Upper lobe of right lung (tissue), 1 donor: Measurements from ENCODE around the gene PTGER1. TPM values are rescaled to one million over a fixed set of nuclear protein-coding genes. Genes with fewer than 3 reads are reported as not detected.

Experiments used
- ATAC-seq: fragments of 200-7000 bp; cut with Tn5 transposase; one replicate; pipeline ENCODE4 v1.9.1; 2020; ENCODE audit warnings: mild to moderate bottlenecking, moderate library complexity
- DNase-seq: peaks from one replicate; pipeline ENCODE4 v3.0.0-alpha.2; 2020
- H3K27ac ChIP-seq: fragments of 200-600 bp; one replicate; pipeline ENCODE4 v1.8.0; 2022
- H3K27me3 ChIP-seq: fragments of 200-600 bp; one replicate; pipeline ENCODE4 v1.8.0; 2022; ENCODE audit warnings: mild to moderate bottlenecking
- H3K36me3 ChIP-seq: fragments of 200-600 bp; one replicate; pipeline ENCODE4 v1.8.0; 2022
- H3K4me1 ChIP-seq: fragments of 200-600 bp; one replicate; pipeline ENCODE4 v1.8.0; 2022
- H3K4me3 ChIP-seq: fragments of 200-600 bp; one replicate; pipeline ENCODE4 v1.8.0; 2022; ENCODE audit warnings: mild to moderate bottlenecking
- H3K9me3 ChIP-seq: fragments of 200-600 bp; one replicate; pipeline ENCODE4 v1.8.0; 2022
- intact Hi-C: fragments of 100-400 bp; cut with DNase I; formaldehyde crosslinking; loops from one replicate; pipeline ENCODE4 v1.11.0; 2022
- total RNA-seq: library from RNA; stranded (reverse); fragmentation: NEBNext Ultra II Directional; extraction: Animal tissue kit (Norgen Biotek cat#: 25700); gene quantifications from one replicate; pipeline ENCODE4 v1.2.1, GENCODE V29; 2021
- TF ChIP-seq, protein P1 (sequence below): fragments of 200-600 bp; IDR thresholded peaks from one replicate; pipeline ENCODE4 v1.8.0; 2022; ENCODE audit warnings: antibody characterized with exemption
- donor health status: DM: no; HTN: yes; CAD: no; lungs with severe emphysema.

PTGER1 gene
- total RNA-seq, 1 donor from 2014 or later: 2.5 TPM

DNA sequence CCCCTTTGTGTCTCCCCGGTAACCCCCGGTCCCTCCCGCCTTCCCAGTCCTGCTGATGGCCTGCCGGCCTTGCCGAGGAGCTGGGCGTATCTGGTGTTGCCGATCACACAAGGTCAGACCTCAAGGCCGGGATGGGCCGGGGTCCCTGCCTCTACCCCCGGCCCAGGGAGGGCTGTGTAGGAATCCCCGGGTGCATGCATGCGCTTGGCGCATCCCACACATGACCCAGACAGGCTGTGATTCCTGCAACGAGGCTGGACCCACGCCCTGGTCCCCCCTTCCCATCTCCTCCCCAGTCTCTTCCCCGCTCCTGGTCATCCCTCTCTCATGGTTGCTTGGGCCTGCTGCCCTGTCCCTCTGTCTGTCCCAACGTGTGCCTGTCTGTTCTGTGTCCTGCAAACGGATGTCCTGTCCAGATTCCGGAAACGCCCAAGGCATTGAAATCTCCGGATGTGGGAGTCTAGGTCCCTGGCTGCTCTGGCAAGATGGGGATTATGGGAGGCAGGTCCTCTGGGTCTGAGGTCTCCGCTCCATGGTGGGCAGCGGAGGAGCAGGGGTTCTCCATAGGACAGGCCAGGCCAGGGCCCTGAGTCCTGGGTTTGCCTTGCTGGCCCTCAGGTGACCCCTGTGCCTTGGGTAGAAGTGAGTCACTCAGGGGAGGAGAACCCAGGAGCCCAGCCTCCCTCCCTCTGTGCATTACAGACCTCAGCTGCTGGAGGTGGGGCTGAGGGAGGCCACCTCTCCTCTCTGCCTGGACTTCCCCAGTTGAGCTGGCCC, 40.4 kb downstream of the PTGER1 start:
- H3K4me1 ChIP-seq: peaks cover 46% of the 10 kb centered on the region
- ATAC-seq (peak; percentile 75), DNase-seq (peak; percentile 74)
- TF ChIP-seq, protein P1, sequence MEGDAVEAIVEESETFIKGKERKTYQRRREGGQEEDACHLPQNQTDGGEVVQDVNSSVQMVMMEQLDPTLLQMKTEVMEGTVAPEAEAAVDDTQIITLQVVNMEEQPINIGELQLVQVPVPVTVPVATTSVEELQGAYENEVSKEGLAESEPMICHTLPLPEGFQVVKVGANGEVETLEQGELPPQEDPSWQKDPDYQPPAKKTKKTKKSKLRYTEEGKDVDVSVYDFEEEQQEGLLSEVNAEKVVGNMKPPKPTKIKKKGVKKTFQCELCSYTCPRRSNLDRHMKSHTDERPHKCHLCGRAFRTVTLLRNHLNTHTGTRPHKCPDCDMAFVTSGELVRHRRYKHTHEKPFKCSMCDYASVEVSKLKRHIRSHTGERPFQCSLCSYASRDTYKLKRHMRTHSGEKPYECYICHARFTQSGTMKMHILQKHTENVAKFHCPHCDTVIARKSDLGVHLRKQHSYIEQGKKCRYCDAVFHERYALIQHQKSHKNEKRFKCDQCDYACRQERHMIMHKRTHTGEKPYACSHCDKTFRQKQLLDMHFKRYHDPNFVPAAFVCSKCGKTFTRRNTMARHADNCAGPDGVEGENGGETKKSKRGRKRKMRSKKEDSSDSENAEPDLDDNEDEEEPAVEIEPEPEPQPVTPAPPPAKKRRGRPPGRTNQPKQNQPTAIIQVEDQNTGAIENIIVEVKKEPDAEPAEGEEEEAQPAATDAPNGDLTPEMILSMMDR: no peak
- H3K4me3 ChIP-seq: peak overlapping the region; percentile 89
- no peaks in the 10 kb centered on the region for H3K27me3 ChIP-seq
- no peaks in the 10 kb centered on the region for H3K9me3 ChIP-seq
- peak overlapping the region; percentile 86 for H3K27ac ChIP-seq
- intact Hi-C loops: no loop called here
- H3K36me3 ChIP-seq: no peaks in the 10 kb centered on the region

DNA sequence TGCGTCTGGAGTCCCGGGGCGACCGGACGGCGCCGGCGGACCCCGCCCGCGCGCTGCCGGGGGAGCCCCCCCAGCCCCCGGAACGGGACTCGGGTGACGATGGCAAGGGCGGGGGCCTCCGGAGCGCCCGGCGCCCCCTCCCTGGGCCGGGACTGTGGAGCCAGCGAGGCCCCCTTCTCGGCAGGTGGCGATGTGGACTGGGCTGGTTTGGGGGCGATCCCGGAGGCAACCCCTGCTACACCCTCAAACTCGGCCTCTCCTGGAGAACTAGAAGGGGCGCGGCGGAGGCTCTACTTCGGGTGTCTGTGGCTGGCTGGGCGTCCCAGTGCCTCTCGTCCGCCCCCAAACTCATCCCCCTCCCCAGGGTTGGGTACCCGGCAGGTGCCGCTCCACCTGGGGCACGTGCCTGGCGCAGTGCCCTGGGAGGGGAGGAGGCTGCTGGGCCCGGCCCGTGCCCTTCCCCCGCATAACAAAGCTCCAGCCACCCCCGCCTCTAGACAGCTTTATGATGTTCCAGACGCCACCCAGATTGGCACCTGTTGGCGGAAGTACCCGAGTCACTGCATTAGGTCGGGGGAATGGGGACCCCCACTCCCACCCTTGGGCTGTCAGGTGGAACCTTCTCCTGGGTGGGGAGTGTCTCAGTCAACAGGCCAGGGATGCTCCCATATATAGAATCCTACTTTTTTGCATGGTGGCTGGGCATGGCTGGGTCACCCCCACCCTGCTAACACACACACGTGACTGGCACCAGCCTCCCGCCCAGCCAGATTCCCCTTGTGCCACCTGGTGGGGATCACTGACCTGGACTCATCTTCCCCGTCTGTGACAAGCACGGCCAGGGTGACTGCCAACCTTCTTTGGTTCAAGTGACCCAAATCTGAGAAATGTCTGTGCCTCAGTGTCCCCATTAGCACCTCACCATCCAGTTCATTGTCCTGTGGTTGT, 41.3 kb downstream of the PTGER1 start:
- DNase-seq (peak; percentile 79), ATAC-seq (peak; percentile 57)
- H3K9me3 ChIP-seq: no peaks in the 10 kb centered on the region
- TF ChIP-seq, protein P1: no peak
- no peaks in the 10 kb centered on the region for H3K36me3 ChIP-seq
- H3K27me3 ChIP-seq: no peaks in the 10 kb centered on the region
- H3K4me1 ChIP-seq: peaks cover 37% of the 10 kb centered on the region
- peak overlapping the region; percentile 86 for H3K27ac ChIP-seq
- intact Hi-C loops: no loop called here
- H3K4me3 ChIP-seq: peak overlapping the region; percentile 89

DNA sequence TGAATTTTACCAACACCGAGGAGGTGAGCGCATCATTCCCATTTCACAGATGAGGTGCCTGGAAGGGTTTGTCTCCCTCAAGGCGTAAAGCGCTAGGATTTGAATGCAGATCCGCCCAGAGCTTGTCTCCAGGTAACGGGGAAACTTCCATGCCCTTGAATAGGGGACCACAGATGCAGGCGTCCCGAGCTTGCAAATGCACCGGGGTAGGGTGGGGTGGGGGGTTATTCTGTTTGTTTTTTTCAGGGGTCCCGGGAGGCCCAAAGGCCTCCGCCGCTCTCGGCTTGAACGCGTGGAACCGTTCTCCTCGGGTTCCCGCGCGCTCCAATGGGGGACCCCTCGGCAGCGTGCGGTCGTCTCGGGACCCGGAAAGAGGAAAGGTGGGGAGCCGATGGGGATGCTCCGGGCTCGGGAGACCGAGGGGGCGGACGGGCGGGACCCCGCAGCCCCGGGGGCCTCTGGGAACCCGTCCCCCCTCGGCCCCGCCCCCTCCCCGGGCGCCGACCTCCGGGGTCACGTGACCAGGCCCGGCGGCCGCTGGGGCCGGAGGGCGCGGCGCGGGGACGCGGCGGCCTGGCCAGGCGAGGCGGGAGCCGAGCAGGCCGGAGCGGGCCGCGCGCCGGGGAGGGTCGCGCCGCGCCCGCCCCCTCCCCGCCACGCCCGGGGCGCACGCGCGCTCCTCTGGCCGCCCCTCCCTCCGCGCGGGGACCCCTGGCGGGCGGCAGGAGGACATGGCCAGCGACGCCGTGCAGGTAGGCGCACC, 42.2 kb downstream of the PTGER1 start, which contains the start of gene PKN1:
Gene PKN1, plus strand, starts transcription at position 516 of the 763 bp plus-strand sequence. Its CDS starts 216 bp downstream, at position 732.
- intact Hi-C loops: no loop called here
- ATAC-seq: peak; percentile 71

DNA sequence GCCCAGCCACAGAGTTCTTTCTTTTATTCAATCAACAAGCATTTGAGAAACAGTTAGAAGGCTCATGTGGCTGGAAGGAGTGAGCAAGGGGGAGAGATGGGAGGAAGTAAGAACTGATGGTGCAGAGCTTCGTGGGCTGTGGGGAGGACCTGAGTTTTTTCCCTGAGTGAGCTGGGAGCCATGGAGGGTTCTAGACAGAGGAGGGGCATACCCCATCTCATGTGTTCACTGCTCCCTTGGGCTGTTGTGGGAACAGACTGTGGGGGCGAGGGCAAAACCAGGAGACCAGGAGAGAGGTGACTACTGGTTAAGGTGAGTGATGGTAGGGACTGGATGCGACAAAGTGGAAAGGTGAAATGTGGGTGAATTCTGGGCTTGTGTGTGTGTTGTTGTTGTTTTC, 44.4 kb downstream of the PTGER1 start:
- no peak for DNase-seq
- Histone ChIP-seq H3K27ac (no peak overlapping the region), H3K36me3 (no peaks in the 10 kb centered on the region), H3K9me3 (no peaks in the 10 kb centered on the region), H3K4me3 (no peak overlapping the region), H3K27me3 (no peaks in the 10 kb centered on the region), H3K4me1 (peaks cover 27% of the 10 kb centered on the region)
- TF ChIP-seq, protein P1: no peak
- ATAC-seq: no peak
- intact Hi-C loops: no loop called here

More for the DNA sequence above, 42.2 kb downstream of the PTGER1 start, which contains the start of gene PKN1:
- DNase-seq: peak; percentile 84
- peak within 1 kb of the TSS; percentile 86 for H3K27ac ChIP-seq
- H3K4me1 ChIP-seq: peaks cover 28% of the 10 kb centered on the region
- no peaks in the 10 kb centered on the region for H3K9me3 ChIP-seq
- H3K4me3 ChIP-seq: peak within 1 kb of the TSS; percentile 89
- TF ChIP-seq, protein P1: no peak
- no peaks in the 10 kb centered on the region for H3K36me3 ChIP-seq
- H3K27me3 ChIP-seq: no peaks in the 10 kb centered on the region

DNA sequence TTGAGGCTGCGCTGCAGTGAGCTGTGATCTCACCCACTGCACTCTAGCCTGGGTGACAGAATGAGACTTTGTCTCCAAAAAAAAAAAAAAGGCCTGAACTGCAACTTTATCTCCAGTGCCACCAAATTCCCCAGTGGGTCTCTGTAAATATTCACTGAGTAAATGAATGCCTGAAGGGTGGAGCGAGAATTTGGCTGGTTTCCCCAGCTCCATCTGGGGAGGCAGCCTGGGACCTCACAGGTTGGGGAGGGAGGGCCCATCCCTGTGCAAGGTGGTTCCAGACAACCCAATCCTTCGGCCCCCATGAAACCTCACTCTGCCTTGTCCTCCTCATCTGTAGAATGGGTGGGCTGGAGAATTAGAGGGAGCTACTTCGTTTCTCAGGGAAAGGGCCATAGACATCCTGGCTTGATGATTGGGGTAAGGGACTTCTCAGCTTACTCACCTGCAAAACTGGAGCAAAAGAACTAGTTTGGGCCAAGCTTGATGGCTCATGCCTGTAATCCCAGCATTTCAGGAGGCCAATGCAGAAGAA, 46.2 kb downstream of the PTGER1 start:
- ATAC-seq (no peak), DNase-seq (no peak)
- Histone ChIP-seq H3K4me1 (peaks cover 10% of the 10 kb centered on the region), H3K4me3 (no peak overlapping the region), H3K9me3 (no peaks in the 10 kb centered on the region), H3K27ac (no peak overlapping the region), H3K36me3 (no peaks in the 10 kb centered on the region), H3K27me3 (no peaks in the 10 kb centered on the region)
- intact Hi-C loops: no loop called here
- TF ChIP-seq, protein P1: no peak
